Heart left ventricle (tissue), 16 donors: ENCODE measurements around the gene ADCY5. TPM values are rescaled to one million over a fixed set of nuclear protein-coding genes. Genes with fewer than 3 reads are reported as not detected.
A peak's percentile ranks its signal among the peaks of the same experiment; 100 is the strongest.

Source experiments
- ATAC-seq, 4 donors: fragments of 200-7000 bp; cut with Tn5 transposase; one replicate each; pipeline ENCODE4 v1.9.1; 2020 to 2022; ENCODE audit warnings: moderate library complexity in 4 of 4, mild to moderate bottlenecking in 3 of 4, moderate number of reproducible peaks in 1 of 4
- DNase-seq, 5 donors: peaks; one replicate each; pipeline ENCODE4 v3.0.0-alpha.2; 2020
- H3K27ac ChIP-seq, 12 donors: fragments of 200-600 bp; sonication (generic) in 4 of 12; one replicate each; pipeline versions ENCODE4 v1.5.0 to v1.8.0; 2016 to 2022; ENCODE audit warnings: mild to moderate bottlenecking in 2 of 12
- H3K27me3 ChIP-seq, 9 donors: fragments of 200-600 bp; sonication (generic) in 2 of 9; one replicate each; pipeline versions ENCODE4 v1.5.1 to v1.8.0; 2016 to 2022; ENCODE audit warnings: mild to moderate bottlenecking in 3 of 9
- H3K36me3 ChIP-seq, 9 donors: fragments of 200-600 bp; sonication (generic) in 2 of 9; one replicate each; pipeline versions ENCODE4 v1.5.0 to v1.8.0; 2018 to 2022; ENCODE audit warnings: mild to moderate bottlenecking in 2 of 9
- H3K4me1 ChIP-seq, 12 donors: fragments of 200-600 bp; sonication (generic) in 4 of 12; one replicate each; pipeline versions ENCODE4 v1.5.0 to v1.8.0; 2016 to 2022; ENCODE audit warnings: mild to moderate bottlenecking in 3 of 12
- H3K4me3 ChIP-seq, 12 donors: fragments of 200-600 bp; sonication (generic) in 4 of 12; one replicate each; pipeline versions ENCODE4 v1.5.0 to v1.8.0; 2017 to 2022; ENCODE audit warnings: mild to moderate bottlenecking in 9 of 12, moderate library complexity in 4 of 12
- H3K9me3 ChIP-seq, 12 donors: fragments of 200-600 bp; sonication (generic) in 4 of 12; one replicate each; pipeline versions ENCODE4 v1.5.0 to v1.8.0; 2016 to 2022; ENCODE audit warnings: mild to moderate bottlenecking in 1 of 12
- CTCF ChIP-seq, 12 donors: fragments of 200-600 bp; sonication (generic) in 4 of 12; IDR thresholded peaks; one replicate each; pipeline versions ENCODE4 v1.5.0 to v1.8.0; 2018 to 2022; ENCODE audit warnings: antibody characterized with exemption in 12 of 12, mild to moderate bottlenecking in 5 of 12
- POLR2A ChIP-seq, 2 donors: fragments of 450-650 bp; IDR thresholded peaks; one replicate each; pipeline ENCODE4 v1.6.1; 2017; ENCODE audit warnings: antibody characterized with exemption in 2 of 2, mild to moderate bottlenecking in 2 of 2, moderate library complexity in 2 of 2
- WGBS, 4 donors: extraction: QIAGEN DNeasy Blood & Tissue Kit in 2 of 4; methylation state at CpG; one replicate each; pipeline versions ENCODE4 v1.1.5 to v1.1.7; 2013 to 2018; 5-methylcytosine and 5-hydroxymethylcytosine counted together
- intact Hi-C, 10 donors: fragments of 100-400 bp; cut with DNase I; formaldehyde crosslinking; loops; one replicate each; pipeline versions ENCODE4 v1.11.1 to v1.14.2; 2022
- polyA plus RNA-seq, 2 donors: library from polyadenylated mRNA; stranded (reverse); fragments of 200-250 nt; gene quantifications; one replicate each; pipeline ENCODE4 v1.2.3, GENCODE V29; 2013
- total RNA-seq, 9 donors: library from RNA; depleted of rRNA in 2 of 9; stranded (reverse); fragments of >200 nt in 2 of 9; fragmentation: NEBNext Ultra II Directional in 3 of 9; extraction: Animal tissue kit (Norgen Biotek cat#: 25700) in 3 of 9; gene quantifications; one replicate each; pipeline versions ENCODE4 v1.1.0 to v1.2.4, GENCODE V29; 2016 to 2023
- donor health status: ischemic (EF 13 %, LVEDD 7.1; RV severe dilation, severe dysfunction).
- donor health status: healthy with polysubstance abuse.
- donor health status: DM: no; HTN: yes; CAD: no.
- donor health status: DM: no; HTN: no; CAD: no.
- donor health status: ischemic (EF 25% LVEDD 6.9; RV normal size, moderate dysfunction).
- donor health status: ischemic (EF 25% LVEDD 5.7; RV mildly dilated, moderate dysfunction).
- donor health status: healthy.
- donor health status: DM: yes; HTN: yes; CAD: no.
- donor health status: ischemic (EF 35%, LVEDD 5.7; RV mildly dilated, moderate dysfunction).
- donor health status: nonischemic (EF 11% LVEDD 7.7; RV severe dilation, severe dysfunction).
- donor health status: DM: yes; HTN: yes; CAD: no.
- donor health status: PGD.
- donor health status: ischemic (EF 29% LVEDD 5.4; RV normal size, mild dysfunction).
- donor health status: nonischemic (EF 23%, LVEDD 6.1; RV moderate dilation, normal function).

Gene ADCY5
- total and polyA plus RNA-seq, 11 donors, result 78.5 to 276 (median 167) TPM

GRCh38 chr3:123421353-123422174 is 27.3 kb downstream of the ADCY5 start:
- Histone ChIP-seq H3K36me3 (no peaks in the 10 kb centered on the region), H3K9me3 (no peaks in the 10 kb centered on the region), H3K27ac (peak overlapping the region; percentile 28 to 94 (median 88)), H3K27me3 (no peaks in the 10 kb centered on the region), H3K4me1 (peaks cover 3 to 100% (median 67%) of the 10 kb centered on the region in 12 donors), H3K4me3 (no peak overlapping the region)
- 31 to 35% (median 33%) methylated on average over 6 of the region's 6 CpGs for WGBS, 4 donors
- DNase-seq (peak in 3 of 5 donors; percentile 8 to 62 (median 57)), ATAC-seq (no peak)
- TF ChIP-seq CTCF (IDR thresholded peaks at IDR 0.05), result no peak
- no peak for TF ChIP-seq POLR2A (IDR thresholded peaks at IDR 0.05)
- intact Hi-C loops, result no loop called here

- WGBS, 4 donors, result 50 to 74% (median 68%) methylated on average over 4 to 8 of the region's 8 CpGs
- H3K27me3 ChIP-seq, result no peaks in the 10 kb centered on the region
- intact Hi-C loops, result no loop called here
- ATAC-seq, result no peak
- H3K36me3 ChIP-seq, result no peaks in the 10 kb centered on the region
- H3K4me3 ChIP-seq, result no peak overlapping the region
- no peak for DNase-seq
- TF ChIP-seq POLR2A (IDR thresholded peaks at IDR 0.05), result no peak
- TF ChIP-seq CTCF (IDR thresholded peaks at IDR 0.05), result no peak
- H3K27ac ChIP-seq, result peak overlapping the region; percentile 33 to 94 (median 88)
- no peaks in the 10 kb centered on the region for H3K9me3 ChIP-seq
- H3K4me1 ChIP-seq, result peaks cover 3 to 100% (median 65%) of the 10 kb centered on the region in 12 donors
Observed at GRCh38 chr3:123420416-123420968, 28.4 kb downstream of the ADCY5 start.

- Histone ChIP-seq H3K4me3 (no peak overlapping the region), H3K9me3 (no peaks in the 10 kb centered on the region), H3K27me3 (no peaks in the 10 kb centered on the region), H3K27ac (peak overlapping the region; percentile 37 to 94 (median 88)), H3K4me1 (peaks cover 3 to 100% (median 64%) of the 10 kb centered on the region in 12 donors), H3K36me3 (no peaks in the 10 kb centered on the region)
- peak; percentile 51 to 76 (median 68) for ATAC-seq
- WGBS, 4 donors, result 46 to 64% (median 63%) methylated on average over 7 of the region's 7 CpGs
- DNase-seq, result peak; percentile 73 to 92 (median 83)
- no peak for TF ChIP-seq POLR2A (IDR thresholded peaks at IDR 0.05)
- no peak for TF ChIP-seq CTCF (IDR thresholded peaks at IDR 0.05)
- intact Hi-C loops, result loop anchor here in 1 of 10 donors (5.0 kb wide), 1 partner anchor 78 kb away; no protein-coding TSS in a partner anchor
Observed at GRCh38 chr3:123419850-123420297, 29.0 kb downstream of the ADCY5 start.
